PC-9 (cell line): ENCODE measurements around the gene MED20. TPM values are rescaled to one million over a fixed set of nuclear protein-coding genes. Genes with fewer than 3 reads are reported as not detected.

Source experiments
- BruUV-seq: library from RNA; stranded (reverse); fragments of 400-500 nt; replicated peaks from 2 replicates; lab custom pipeline; 2021; lab: Mats Ljungman, UMichigan
- CTCF ChIA-PET: fragments of 300-600 bp; sonication (Branson Sonifier 250); formaldehyde crosslinking; loops from one replicate; lab custom pipeline; 2022; ENCODE audit warnings: antibody characterized with exemption; lab: Charles Lee
- POLR2A ChIA-PET: fragments of 300-600 bp; sonication (Branson Sonifier 250); formaldehyde crosslinking; loops from one replicate; lab custom pipeline; 2022; ENCODE audit warnings: antibody characterized with exemption; ENCODE audit not compliant: unreplicated experiment; lab: Charles Lee
- DNase-seq, 2 experiments: peaks; one replicate each; pipeline versions ENCODE4 v3.0.0 to v3.0.0-alpha.2; 2015 to 2022; ENCODE audit warnings: mixed read lengths in 1 of 2
- H2AFZ ChIP-seq: fragments of 200-600 bp; sonication (generic); 2 replicates; pipeline ENCODE4 v1.8.1; 2017; ENCODE audit warnings: antibody characterized with exemption
- H3F3A ChIP-seq: fragments of 200-600 bp; sonication (generic); 2 replicates; pipeline ENCODE4 v1.8.1; 2017; ENCODE audit warnings: antibody characterized with exemption, mild to moderate bottlenecking, low read depth; ENCODE audit not compliant: insufficient read depth
- H3K27ac ChIP-seq: fragments of 200-600 bp; sonication (generic); 2 replicates; pipeline ENCODE4 v1.6.1; 2016; ENCODE audit warnings: mixed run types
- H3K27me3 ChIP-seq: fragments of 200-600 bp; sonication (generic); 2 replicates; pipeline ENCODE4 v1.6.1; 2016; ENCODE audit warnings: low read depth, mixed run types; ENCODE audit not compliant: insufficient read depth
- H3K36me3 ChIP-seq: fragments of 200-600 bp; sonication (generic); 2 replicates; pipeline ENCODE4 v1.6.1; 2016; ENCODE audit warnings: low read depth, mixed run types
- H3K4me1 ChIP-seq: fragments of 200-600 bp; sonication (generic); replicated peaks from 2 replicates; pipeline ENCODE4 v1.6.1; 2016; ENCODE audit warnings: mixed run types; ENCODE audit not compliant: insufficient read depth
- H3K4me2 ChIP-seq: fragments of 200-600 bp; sonication (generic); 2 replicates; pipeline ENCODE4 v1.6.1; 2017; ENCODE audit warnings: mixed run types
- H3K4me3 ChIP-seq: fragments of 200-600 bp; sonication (generic); 2 replicates; pipeline ENCODE4 v1.6.1; 2016; ENCODE audit warnings: mixed run types
- H3K79me2 ChIP-seq: fragments of 200-600 bp; sonication (generic); 2 replicates; pipeline ENCODE4 v1.6.1; 2017; ENCODE audit warnings: low read depth, mixed run types
- H3K9me2 ChIP-seq: fragments of 200-600 bp; sonication (generic); 2 replicates; pipeline ENCODE4 v1.8.1; 2017; ENCODE audit warnings: mild to moderate bottlenecking; ENCODE audit not compliant: insufficient read depth
- H3K9me3 ChIP-seq: fragments of 200-600 bp; sonication (generic); 2 replicates; pipeline ENCODE4 v1.8.1; 2016; ENCODE audit warnings: low read depth; ENCODE audit not compliant: insufficient read depth
- H4K20me1 ChIP-seq: fragments of 200-600 bp; sonication (generic); 2 replicates; pipeline ENCODE4 v1.8.1; 2017; ENCODE audit not compliant: insufficient read depth
- EZH2 ChIP-seq: fragments of 200-600 bp; sonication (generic); IDR thresholded peaks from 2 replicates; pipeline ENCODE4 v1.8.0; 2017; ENCODE audit warnings: antibody characterized with exemption, low read depth
- intact Hi-C: fragments of 100-400 bp; cut with micrococcal nuclease; formaldehyde crosslinking; loops from one replicate; pipeline ENCODE4 v1.10.0; 2022; ENCODE audit not compliant: unreplicated experiment
- total RNA-seq: library from RNA; stranded (reverse); gene quantifications from 2 replicates; pipeline ENCODE4 v1.2.3, GENCODE V29; 2021
- TF ChIP-seq, protein P1 (sequence below): fragments of 200-600 bp; sonication (generic); conservative IDR thresholded peaks from 2 replicates; pipeline ENCODE4 v1.6.1; 2017; ENCODE audit warnings: mixed run types, antibody characterized with exemption, mild to moderate bottlenecking, moderate library complexity

Gene MED20
- total RNA-seq, 1 experiment from 2014 or later: 45.8 TPM

DNA sequence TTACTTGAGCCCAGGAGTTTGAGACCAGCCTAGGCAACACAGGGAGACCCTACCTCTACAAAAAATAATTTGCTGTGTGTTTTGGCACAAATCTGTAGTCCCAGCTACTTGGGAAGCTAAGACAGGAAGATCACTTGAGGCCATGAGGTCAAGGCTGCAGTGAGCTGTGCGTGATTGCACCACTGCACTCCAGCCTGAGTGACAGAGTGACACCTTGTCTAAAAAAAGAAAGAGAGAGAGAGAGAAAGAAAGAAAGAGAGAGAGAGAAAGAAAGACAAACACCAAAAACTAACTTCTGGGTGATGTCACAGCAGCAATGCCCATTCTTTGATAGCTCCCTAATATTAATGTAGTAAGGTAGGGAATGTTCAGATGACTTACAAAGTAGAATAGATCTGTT lies 46.2 kb downstream of the MED20 start:
- intact Hi-C loops: no loop called here
- POLR2A ChIA-PET: interaction anchor here (0.6 to 0.7 kb wide), 2 partner anchors 49 to 801 kb away, joined by 3 to 4 read pairs; no protein-coding TSS in a partner anchor
- Histone ChIP-seq H4K20me1 (no peaks in the 10 kb centered on the region), H3K27ac (no peak overlapping the region), H3F3A (0 out of 2 replicates have a peak, but pooled peaks cover 6% of the 10 kb centered on the region), H3K36me3 (no peaks in the 10 kb centered on the region), H2AFZ (no peak overlapping the region), H3K27me3 (no peaks in the 10 kb centered on the region), H3K9me2 (no peaks in the 10 kb centered on the region), H3K4me3 (no peak overlapping the region), H3K79me2 (no peaks in the 10 kb centered on the region), H3K4me2 (no peak overlapping the region), H3K9me3 (no peaks in the 10 kb centered on the region), H3K4me1 (no peaks in the 10 kb centered on the region)
- DNase-seq: no peak
- no TSS peak for BruUV-seq
- TF ChIP-seq, protein P1, sequence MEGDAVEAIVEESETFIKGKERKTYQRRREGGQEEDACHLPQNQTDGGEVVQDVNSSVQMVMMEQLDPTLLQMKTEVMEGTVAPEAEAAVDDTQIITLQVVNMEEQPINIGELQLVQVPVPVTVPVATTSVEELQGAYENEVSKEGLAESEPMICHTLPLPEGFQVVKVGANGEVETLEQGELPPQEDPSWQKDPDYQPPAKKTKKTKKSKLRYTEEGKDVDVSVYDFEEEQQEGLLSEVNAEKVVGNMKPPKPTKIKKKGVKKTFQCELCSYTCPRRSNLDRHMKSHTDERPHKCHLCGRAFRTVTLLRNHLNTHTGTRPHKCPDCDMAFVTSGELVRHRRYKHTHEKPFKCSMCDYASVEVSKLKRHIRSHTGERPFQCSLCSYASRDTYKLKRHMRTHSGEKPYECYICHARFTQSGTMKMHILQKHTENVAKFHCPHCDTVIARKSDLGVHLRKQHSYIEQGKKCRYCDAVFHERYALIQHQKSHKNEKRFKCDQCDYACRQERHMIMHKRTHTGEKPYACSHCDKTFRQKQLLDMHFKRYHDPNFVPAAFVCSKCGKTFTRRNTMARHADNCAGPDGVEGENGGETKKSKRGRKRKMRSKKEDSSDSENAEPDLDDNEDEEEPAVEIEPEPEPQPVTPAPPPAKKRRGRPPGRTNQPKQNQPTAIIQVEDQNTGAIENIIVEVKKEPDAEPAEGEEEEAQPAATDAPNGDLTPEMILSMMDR: no peak
- TF ChIP-seq EZH2: no peak
- CTCF ChIA-PET: no interaction called here

DNA sequence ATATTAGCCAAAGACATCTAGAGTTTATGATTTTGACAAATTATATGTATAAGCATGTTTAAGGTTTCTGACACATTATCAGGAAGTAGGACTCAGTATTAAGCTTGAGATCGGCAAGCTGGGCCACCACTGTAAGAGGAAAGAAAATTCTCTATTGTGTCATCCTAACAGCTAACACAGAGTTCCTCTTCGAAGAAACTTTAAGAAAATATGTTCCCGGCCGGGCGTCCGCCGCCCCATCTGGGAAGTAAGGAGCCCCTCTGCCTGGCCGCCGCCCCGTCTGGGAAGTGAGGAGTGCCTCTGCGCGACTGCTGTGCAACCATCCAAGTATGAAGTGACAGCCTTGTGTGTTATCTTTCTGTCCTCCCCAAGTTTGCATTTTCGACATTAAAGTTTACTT lies 48.8 kb downstream of the MED20 start:
- ChIA-PET CTCF (interaction anchor here (0.6 kb wide), 1 partner anchor 633 kb away, joined by 4 read pairs; no protein-coding TSS in a partner anchor), POLR2A (no interaction called here)
- intact Hi-C loops: no loop called here
- no peaks in the 10 kb centered on the region for H3K27me3 ChIP-seq
- no peaks in the 10 kb centered on the region for H3K36me3 ChIP-seq
- no peaks in the 10 kb centered on the region for H3K9me2 ChIP-seq
- H3K79me2 ChIP-seq: no peaks in the 10 kb centered on the region
- H2AFZ ChIP-seq: no peak overlapping the region
- H3K4me2 ChIP-seq: no peak overlapping the region
- H3K27ac ChIP-seq: no peak overlapping the region
- no TSS peak for BruUV-seq
- no peak overlapping the region for H3K4me3 ChIP-seq
- no peak for DNase-seq
- no peaks in the 10 kb centered on the region for H3F3A ChIP-seq
- no peaks in the 10 kb centered on the region for H3K9me3 ChIP-seq
- H4K20me1 ChIP-seq: no peaks in the 10 kb centered on the region
- TF ChIP-seq EZH2: no peak
- TF ChIP-seq, protein P1: no peak
- no peaks in the 10 kb centered on the region for H3K4me1 ChIP-seq

DNA sequence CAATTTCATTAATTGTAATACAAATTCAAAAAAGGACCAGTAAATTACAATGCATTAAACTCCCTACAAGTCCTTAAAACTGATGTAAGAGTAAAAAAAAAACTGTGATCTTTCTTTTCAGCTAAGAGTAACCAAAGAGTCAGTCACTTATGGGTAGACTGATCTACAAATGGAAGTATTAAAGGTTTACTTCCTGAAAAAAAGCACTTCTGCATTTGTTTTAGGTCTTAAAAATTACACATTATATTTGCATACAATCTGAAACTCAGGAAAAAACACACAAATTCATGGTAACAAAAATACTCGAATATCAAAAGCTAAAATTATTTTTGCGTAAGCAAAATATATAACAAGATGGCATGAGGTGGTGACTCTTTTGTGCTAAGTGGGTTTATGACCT lies 49.2 kb downstream of the MED20 start:
- DNase-seq: no peak
- H3K9me3 ChIP-seq: no peaks in the 10 kb centered on the region
- H3K36me3 ChIP-seq: no peaks in the 10 kb centered on the region
- H3K4me2 ChIP-seq: no peak overlapping the region
- H3K27ac ChIP-seq: no peak overlapping the region
- H4K20me1 ChIP-seq: no peaks in the 10 kb centered on the region
- no peaks in the 10 kb centered on the region for H3K4me1 ChIP-seq
- no peaks in the 10 kb centered on the region for H3K27me3 ChIP-seq
- H2AFZ ChIP-seq: no peak overlapping the region
- ChIA-PET CTCF (no interaction called here), POLR2A (no interaction called here)
- no peak for TF ChIP-seq EZH2
- TF ChIP-seq, protein P1: no peak
- intact Hi-C loops: no loop called here
- H3K4me3 ChIP-seq: no peak overlapping the region
- no TSS peak for BruUV-seq
- H3F3A ChIP-seq: no peaks in the 10 kb centered on the region
- H3K9me2 ChIP-seq: no peaks in the 10 kb centered on the region
- no peaks in the 10 kb centered on the region for H3K79me2 ChIP-seq
